SK-N-SH (cell line): ENCODE measurements around the gene METTL9. TPM values are rescaled to one million over a fixed set of nuclear protein-coding genes. Genes with fewer than 3 reads are reported as not detected.

Source experiments
- CTCF ChIA-PET: fragments of 300-600, 350-600 bp; formaldehyde crosslinking; extraction: SDS; loops from one replicate; lab custom pipeline; 2021; lab: Yijun Ruan, JAX
- POLR2A ChIA-PET: fragments of 350-600 bp; sonication (Branson Sonifier 250); formaldehyde crosslinking; extraction: SDS; loops from one replicate; lab custom pipeline; 2020; ENCODE audit warnings: antibody characterized with exemption, inconsistent platforms; lab: Yijun Ruan, JAX
- DNase-seq: peaks from one replicate; pipeline ENCODE4 v3.0.0; 2012
- H2AFZ ChIP-seq: fragments of 200-600 bp; sonication (generic); 2 replicates; pipeline ENCODE4 v1.8.1; 2016; ENCODE audit warnings: antibody characterized with exemption, mild to moderate bottlenecking, low read depth
- H3F3A ChIP-seq: fragments of 200-600 bp; sonication (generic); replicated peaks from 2 replicates; pipeline ENCODE3; 2016; ENCODE audit warnings: antibody characterized with exemption, mild to moderate bottlenecking; ENCODE audit not compliant: insufficient read depth
- H3K27ac ChIP-seq, 2 experiments: fragments of 200-500 bp in 1 of 2; fragments of 200-600 bp in 1 of 2; sonication (Bioruptor generic) in 1 of 2; sonication (generic), shearing (Covaris generic) in 1 of 2; 2 replicates each; pipeline versions ENCODE4 v1.5.1 to v1.6.1; 2014 to 2016; ENCODE audit warnings: low read depth in 2 of 2, inconsistent platforms in 1 of 2, low read length in 1 of 2, mild to moderate bottlenecking in 1 of 2, mixed read lengths in 1 of 2
- H3K27me3 ChIP-seq: fragments of 200-600 bp; sonication (generic), shearing (Covaris generic); 2 replicates; pipeline ENCODE4 v1.6.1; 2016; ENCODE audit warnings: mixed run types; ENCODE audit not compliant: insufficient read depth
- H3K36me3 ChIP-seq, 2 experiments: fragments of 200-500 bp in 1 of 2; fragments of 200-600 bp in 1 of 2; sonication (Bioruptor generic) in 1 of 2; sonication (generic) in 1 of 2; replicated peaks in 1 of 2; 2 replicates each; pipeline versions ENCODE3 to v1.5.1; 2014 to 2016; ENCODE audit warnings: low read length in 1 of 2, mild to moderate bottlenecking in 1 of 2; ENCODE audit not compliant: insufficient read depth in 2 of 2, control insufficient read depth in 1 of 2
- H3K4me1 ChIP-seq, 2 experiments: fragments of 200-500 bp in 1 of 2; fragments of 200-600 bp in 1 of 2; sonication (Bioruptor generic) in 1 of 2; sonication (generic), shearing (Covaris generic) in 1 of 2; 2 replicates each; pipeline versions ENCODE4 v1.5.1 to v1.6.1; 2014 to 2016; ENCODE audit warnings: low read depth in 1 of 2, low read length in 1 of 2, mixed run types in 1 of 2; ENCODE audit not compliant: insufficient read depth in 2 of 2, control insufficient read depth in 1 of 2
- H3K4me2 ChIP-seq: fragments of 200-600 bp; sonication (generic), shearing (Covaris generic); 2 replicates; pipeline ENCODE4 v1.6.1; 2017; ENCODE audit warnings: mixed run types
- H3K4me3 ChIP-seq, 2 experiments: fragments of 200-500 bp in 1 of 2; fragments of 200-600 bp in 1 of 2; sonication (Bioruptor generic) in 1 of 2; sonication (generic), shearing (Covaris generic) in 1 of 2; 2 replicates each; pipeline versions ENCODE4 v1.5.1 to v1.8.1; 2014 to 2016; ENCODE audit warnings: low read depth in 2 of 2, inconsistent platforms in 1 of 2, low read length in 1 of 2, mild to moderate bottlenecking in 1 of 2, mixed read lengths in 1 of 2, moderate library complexity in 1 of 2
- H3K79me2 ChIP-seq: fragments of 200-600 bp; sonication (generic); 2 replicates; pipeline ENCODE4 v1.8.1; 2017; ENCODE audit warnings: mild to moderate bottlenecking; ENCODE audit not compliant: insufficient read depth
- H3K9ac ChIP-seq: fragments of 200-600 bp; sonication (generic); 2 replicates; pipeline ENCODE4 v1.6.1; 2017; ENCODE audit warnings: mixed run types
- H3K9me2 ChIP-seq: fragments of 200-600 bp; sonication (generic); 2 replicates; pipeline ENCODE4 v1.6.1; 2017; ENCODE audit warnings: mixed run types
- H3K9me3 ChIP-seq: fragments of 200-600 bp; sonication (generic); 2 replicates; pipeline ENCODE4 v1.6.1; 2017; ENCODE audit warnings: mixed run types, mild to moderate bottlenecking, moderate library complexity
- H4K20me1 ChIP-seq: fragments of 200-600 bp; sonication (generic); 2 replicates; pipeline ENCODE4 v1.6.1; 2017; ENCODE audit warnings: mild to moderate bottlenecking, mixed run types; ENCODE audit not compliant: insufficient read depth
- CHD2 ChIP-seq: fragments of 150-350 bp; IDR thresholded peaks from 2 replicates; pipeline ENCODE4 v1.6.1; 2018; ENCODE audit warnings: low read length; ENCODE audit not compliant: partially characterized antibody
- GATA2 ChIP-seq: sonication (generic); formaldehyde crosslinking; IDR thresholded peaks from 2 replicates; pipeline ENCODE4 v1.5.0; 2020; ENCODE audit warnings: mild to moderate bottlenecking, missing genetic modification reagents
- JUND ChIP-seq: IDR thresholded peaks from 2 replicates; pipeline ENCODE4 v1.4.0; 2012
- MAX ChIP-seq: IDR thresholded peaks from 2 replicates; pipeline ENCODE4 v1.4.0; 2012; ENCODE audit warnings: low read depth
- MEF2A ChIP-seq: IDR thresholded peaks from 2 replicates; pipeline ENCODE4 v1.4.0; 2012; ENCODE audit warnings: low read depth, borderline replicate concordance
- NFIC ChIP-seq: IDR thresholded peaks from 2 replicates; pipeline ENCODE4 v1.4.0; 2012; ENCODE audit warnings: borderline replicate concordance
- NRF1 ChIP-seq: IDR thresholded peaks from 2 replicates; pipeline ENCODE4 v1.6.1; 2012; ENCODE audit warnings: low read depth, mild to moderate bottlenecking, low read length
- POLR2AphosphoS5 ChIP-seq: IDR thresholded peaks from 2 replicates; pipeline ENCODE4 v1.6.1; 2012; ENCODE audit warnings: low read depth, low read length
- RAD21 ChIP-seq: IDR thresholded peaks from 2 replicates; pipeline ENCODE4 v1.6.1; 2012; ENCODE audit warnings: mild to moderate bottlenecking, low read length
- REST ChIP-seq: IDR thresholded peaks from 2 replicates; pipeline ENCODE4 v1.6.1; 2012; ENCODE audit warnings: mild to moderate bottlenecking, low read depth, low read length, moderate library complexity
- RFX5 ChIP-seq: IDR thresholded peaks from 2 replicates; pipeline ENCODE4 v1.6.1; 2012; ENCODE audit warnings: mild to moderate bottlenecking, improper control_type of control experiment, low read length
- RXRA ChIP-seq: IDR thresholded peaks from 2 replicates; pipeline ENCODE4 v1.4.0; 2012; ENCODE audit warnings: low read depth, mild to moderate bottlenecking, borderline replicate concordance
- SIN3A ChIP-seq: IDR thresholded peaks from 2 replicates; pipeline ENCODE4 v1.6.1; 2012; ENCODE audit warnings: low read depth, mild to moderate bottlenecking, low read length, moderate library complexity, borderline replicate concordance
- SMC3 ChIP-seq: IDR thresholded peaks from 2 replicates; pipeline ENCODE4 v1.6.1; 2012; ENCODE audit warnings: low read depth, low read length, improper control_type of control experiment
- TCF12 ChIP-seq: IDR thresholded peaks from 2 replicates; pipeline ENCODE4 v1.4.0; 2012
- TEAD4 ChIP-seq: IDR thresholded peaks from 2 replicates; pipeline ENCODE4 v1.4.0; 2012; ENCODE audit warnings: mild to moderate bottlenecking, borderline replicate concordance; ENCODE audit not compliant: insufficient read depth
- USF1 ChIP-seq: IDR thresholded peaks from 2 replicates; pipeline ENCODE4 v1.4.0; 2012; ENCODE audit warnings: low read depth, borderline replicate concordance
- YY1 ChIP-seq: IDR thresholded peaks from 2 replicates; pipeline ENCODE4 v1.4.0; 2012; ENCODE audit warnings: low read depth, mild to moderate bottlenecking
- ZBTB33 ChIP-seq: IDR thresholded peaks from 2 replicates; pipeline ENCODE4 v1.4.0; 2012; ENCODE audit warnings: low read depth, borderline replicate concordance
- WGBS: methylation state at CpG from one replicate; pipeline ENCODE4 v1.1.6; 2017; ENCODE audit warnings: low lambda C conversion rate; 5-methylcytosine and 5-hydroxymethylcytosine counted together
- polyA plus RNA-seq, 3 experiments: library from polyadenylated mRNA; depleted of rRNA; stranded (reverse); fragments of >200 nt; gene quantifications; 2 replicates each; pipeline ENCODE4 v1.2.3, GENCODE V29; 2012

The METTL9 gene
- polyA plus RNA-seq, 1 of the 3 experiments (the other 2 are of a cell fraction) = 70.7 TPM

GRCh38 chr16:21560462-21560861 is 38.9 kb upstream of the METTL9 start:
- Histone ChIP-seq H3K4me3 (no peak overlapping the region), H4K20me1 (no peaks in the 10 kb centered on the region), H3K36me3 (no peaks in the 10 kb centered on the region), H2AFZ (no peak overlapping the region), H3K79me2 (no peaks in the 10 kb centered on the region), H3K27me3 (peaks cover 4% of the 10 kb centered on the region; the same call in 1 of the 2 replicates), H3K9me3 (no peaks in the 10 kb centered on the region), H3K9me2 (no peaks in the 10 kb centered on the region), H3F3A (no peaks in the 10 kb centered on the region), H3K4me1 (peaks cover 0 to 9% of the 10 kb centered on the region in 2 experiments; a peak in 1 of 4 replicates), H3K27ac (no peak overlapping the region), H3K9ac (no peak overlapping the region), H3K4me2 (no peak overlapping the region)
- ChIA-PET POLR2A (no interaction called here), CTCF (interaction anchor here (0.6 to 2.0 kb wide), 5 partner anchors 80 to 1117 kb away, joined by 3 to 8 read pairs (median 4); no protein-coding TSS in a partner anchor)
- DNase-seq = no peak
- WGBS = 54% methylated on average over 2 of the region's 2 CpGs
- TF ChIP-seq YY1 = no peak
- TF ChIP-seq NRF1 = no peak
- TF ChIP-seq RXRA = no peak
- TF ChIP-seq MEF2A = no peak
- TF ChIP-seq CHD2 = no peak

GRCh38 chr16:21563676-21564075 is 35.7 kb upstream of the METTL9 start:
- POLR2A ChIA-PET = no interaction called here
- 78% methylated on average over 2 of the region's 2 CpGs for WGBS
- no peaks in the 10 kb centered on the region for H3K9me3 ChIP-seq
- no peak overlapping the region for H3K9ac ChIP-seq
- no peaks in the 10 kb centered on the region for H3K79me2 ChIP-seq
- no peak for DNase-seq
- no peak overlapping the region for H3K27ac ChIP-seq
- H3F3A ChIP-seq = no peaks in the 10 kb centered on the region
- CTCF ChIA-PET = interaction anchor here (0.8 to 2.1 kb wide), 10 partner anchors 8 to 1484 kb away, joined by 3 to 6 read pairs (median 4); no protein-coding TSS in a partner anchor
- H3K4me1 ChIP-seq = no peaks in the 10 kb centered on the region; a peak in 1 of 4 replicates
- no peaks in the 10 kb centered on the region for H4K20me1 ChIP-seq
- H3K4me2 ChIP-seq = no peak overlapping the region
- TF ChIP-seq SMC3 (no peak), REST (no peak), RAD21 (no peak), NRF1 (no peak), NFIC (no peak), RXRA (no peak), JUND (no peak), ZBTB33 (no peak), POLR2AphosphoS5 (no peak), USF1 (no peak), TEAD4 (no peak), RFX5 (no peak), CHD2 (no peak), TCF12 (no peak), MAX (no peak), GATA2 (no peak), SIN3A (no peak)
- no peaks in the 10 kb centered on the region for H3K9me2 ChIP-seq
- H3K27me3 ChIP-seq = peaks cover 8% of the 10 kb centered on the region; the same call in 1 of the 2 replicates
- H3K4me3 ChIP-seq = no peak overlapping the region
- H2AFZ ChIP-seq = no peak overlapping the region
- H3K36me3 ChIP-seq = no peaks in the 10 kb centered on the region
